Pulmonary artery endothelial cell (primary cell): ENCODE measurements around the gene RNASE8. TPM values are rescaled to one million over a fixed set of nuclear protein-coding genes. Genes with fewer than 3 reads are reported as not detected.

Source experiments
- DNase-seq: peaks from one replicate; pipeline ENCODE4 v3.0.0-alpha.2; 2011; ENCODE audit warnings: low read depth, low spot score
- total RNA-seq: library from RNA; depleted of rRNA; stranded (reverse); fragments of >200 nt; gene quantifications from 2 replicates; pipeline ENCODE4 v1.2.3, GENCODE V29; 2014

RNASE8 gene
- total RNA-seq, 1 donor from 2014 or later: not detected

- no peak for DNase-seq
These were observed 34.2 kb downstream of the RNASE8 start for GRCh38 chr14:21091821-21092272.

GRCh38 chr14:21092273-21093011 is 34.8 kb downstream of the RNASE8 start:
- peak; percentile 24 for DNase-seq

- no peak for DNase-seq
These were observed 35.4 kb downstream of the RNASE8 start for GRCh38 chr14:21093018-21093417.

- no peak for DNase-seq
These were observed 36.4 kb downstream of the RNASE8 start for GRCh38 chr14:21093769-21094681.

GRCh38 chr14:21095430-21096205 is 38.0 kb downstream of the RNASE8 start:
- DNase-seq: no peak

GRCh38 chr14:21096438-21096837 is 38.8 kb downstream of the RNASE8 start:
- DNase-seq: no peak

- no peak for DNase-seq
These were observed 39.5 kb downstream of the RNASE8 start for GRCh38 chr14:21096978-21097635.

- DNase-seq: no peak
These were observed 40.0 kb downstream of the RNASE8 start for GRCh38 chr14:21097636-21098075.

GRCh38 chr14:21098076-21098891 is 40.7 kb downstream of the RNASE8 start, which contains the start of gene ZNF219:
ZNF219 (minus strand) TSS chr14:21098655; CDS start chr14:21093591, 5,064 bp downstream.
- DNase-seq: no peak

- no peak for DNase-seq
These were observed 41.4 kb downstream of the RNASE8 start for GRCh38 chr14:21098892-21099595.

GRCh38 chr14:21099596-21099985 is 42.0 kb downstream of the RNASE8 start:
- no peak for DNase-seq

GRCh38 chr14:21100931-21101330 is 43.3 kb downstream of the RNASE8 start, which contains the start of gene TMEM253:
TMEM253 (plus strand) TSS chr14:21101066; CDS start chr14:21101344, 278 bp downstream.
- no peak for DNase-seq

GRCh38 chr14:21101802-21102413 is 44.3 kb downstream of the RNASE8 start:
- no peak for DNase-seq

GRCh38 chr14:21102521-21103410 is 45.1 kb downstream of the RNASE8 start:
- no peak for DNase-seq

GRCh38 chr14:21103411-21103709 is 45.7 kb downstream of the RNASE8 start:
- no peak for DNase-seq

GRCh38 chr14:21103710-21104447 is 46.3 kb downstream of the RNASE8 start:
- DNase-seq: peak; percentile 88

GRCh38 chr14:21104448-21105060 is 46.9 kb downstream of the RNASE8 start:
- DNase-seq: peak; percentile 33
